Esophagus squamous epithelium (tissue), 5 donors: ENCODE results near the gene MID1. TPM values are rescaled to one million over a fixed set of nuclear protein-coding genes. Genes with fewer than 3 reads are reported as not detected.

Source experiments
- DNase-seq: peaks from one replicate; lab custom pipeline; 2025; lab: John Stamatoyannopoulos, UW
- H3K27ac ChIP-seq, 4 donors: fragments of 200-600 bp; sonication (generic); one replicate each; pipeline ENCODE4 v1.5.1; 2016 to 2019; ENCODE audit warnings: mild to moderate bottlenecking in 1 of 4
- H3K27me3 ChIP-seq, 4 donors: fragments of 200-600 bp; sonication (generic); 1 replicate in 3 of 4; 2 replicates in 1 of 4; pipeline versions ENCODE4 v1.5.1 to v1.6.0; 2017 to 2021; ENCODE audit warnings: antibody characterized with exemption in 1 of 4
- H3K36me3 ChIP-seq, 3 donors: fragments of 200-600 bp; sonication (generic); one replicate each; pipeline ENCODE4 v1.5.1; 2016 to 2019
- H3K4me1 ChIP-seq, 3 donors: fragments of 200-600 bp; sonication (generic); one replicate each; pipeline ENCODE4 v1.5.1; 2017 to 2019
- H3K4me3 ChIP-seq, 4 donors: fragments of 200-600 bp; sonication (generic); 1 replicate in 3 of 4; 2 replicates in 1 of 4; pipeline ENCODE4 v1.5.1; 2016 to 2019; ENCODE audit warnings: mild to moderate bottlenecking in 2 of 4, moderate library complexity in 1 of 4
- H3K9me3 ChIP-seq, 3 donors: fragments of 200-600 bp; sonication (generic); one replicate each; pipeline ENCODE4 v1.5.1; 2016 to 2019
- POLR2A ChIP-seq, 4 donors: fragments of 450-650 bp; IDR thresholded peaks; one replicate each; pipeline ENCODE4 v1.6.1; 2017; ENCODE audit warnings: antibody characterized with exemption in 4 of 4, mild to moderate bottlenecking in 4 of 4, moderate library complexity in 3 of 4
- WGBS, 2 donors: methylation state at CpG; one replicate each; pipeline ENCODE4 v1.1.5; 2018; 5-methylcytosine and 5-hydroxymethylcytosine counted together
- intact Hi-C: fragments of 100-400 bp; cut with DNase I; formaldehyde crosslinking; loops from one replicate; pipeline ENCODE4 v1.15.0; 2022
- total RNA-seq, 4 donors: library from RNA; depleted of rRNA; stranded (reverse); fragments of >200 nt; gene quantifications; one replicate each; pipeline ENCODE4 v1.1.0, GENCODE V29; 2016
- TF ChIP-seq, protein P1 (sequence below), 6 experiments: fragments of 450-650 bp in 4 of 6; fragments of 200-600 bp in 2 of 6; sonication (generic) in 2 of 6; IDR thresholded peaks; one replicate each; pipeline ENCODE4 v1.5.1; 2016 to 2019; ENCODE audit warnings: antibody characterized with exemption in 6 of 6, mild to moderate bottlenecking in 4 of 6, moderate library complexity in 4 of 6
- donor health status: DM: yes; HTN: yes; CAD: no.

MID1 gene
- total RNA-seq, 4 donors from 2014 or later: 9.9 to 18.5 (median 14.7) TPM

DNA sequence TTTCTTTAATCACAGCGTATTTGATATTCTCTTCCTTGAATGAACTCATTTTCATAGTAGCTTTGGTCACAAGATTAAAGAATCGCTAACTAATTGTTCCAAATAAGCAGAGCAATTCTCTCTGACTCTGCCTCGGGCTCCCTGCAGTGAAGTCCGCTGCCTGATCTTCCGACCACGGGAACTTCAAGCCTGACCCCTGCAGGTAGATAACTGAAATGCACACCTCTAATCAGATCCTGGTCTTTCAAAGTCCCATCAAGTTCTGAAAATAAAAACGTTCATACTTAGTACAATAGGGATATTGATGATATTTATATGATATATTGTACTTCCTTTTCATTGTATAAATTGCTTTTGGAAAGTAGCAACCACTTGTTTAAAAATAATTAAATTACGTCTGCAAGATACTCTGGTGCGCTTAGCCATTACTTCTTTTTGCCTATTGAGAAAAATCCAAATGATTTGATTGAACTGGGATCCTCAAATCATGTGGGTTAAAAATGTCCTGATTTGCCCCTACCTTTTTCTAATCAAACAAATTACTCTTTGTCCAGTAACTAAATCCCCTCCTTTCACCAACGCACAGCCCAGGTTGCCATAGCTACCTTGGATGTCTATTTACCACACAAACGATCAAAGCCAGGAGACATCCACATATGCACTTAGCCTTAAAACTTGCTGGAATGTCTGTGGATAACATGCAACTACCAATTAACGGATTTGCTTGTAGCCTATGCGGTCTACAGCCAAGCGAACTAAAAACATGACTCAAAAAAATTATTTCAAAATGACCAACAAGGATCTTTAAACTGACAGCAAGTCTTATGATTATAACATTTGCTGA, 4.2 kb downstream of the MID1 start:
- DNase-seq: no peak
- no peaks in the 10 kb centered on the region for H3K27me3 ChIP-seq
- no peaks in the 10 kb centered on the region for H3K36me3 ChIP-seq
- no peak for TF ChIP-seq POLR2A (IDR thresholded peaks at IDR 0.05)
- TF ChIP-seq, protein P1, sequence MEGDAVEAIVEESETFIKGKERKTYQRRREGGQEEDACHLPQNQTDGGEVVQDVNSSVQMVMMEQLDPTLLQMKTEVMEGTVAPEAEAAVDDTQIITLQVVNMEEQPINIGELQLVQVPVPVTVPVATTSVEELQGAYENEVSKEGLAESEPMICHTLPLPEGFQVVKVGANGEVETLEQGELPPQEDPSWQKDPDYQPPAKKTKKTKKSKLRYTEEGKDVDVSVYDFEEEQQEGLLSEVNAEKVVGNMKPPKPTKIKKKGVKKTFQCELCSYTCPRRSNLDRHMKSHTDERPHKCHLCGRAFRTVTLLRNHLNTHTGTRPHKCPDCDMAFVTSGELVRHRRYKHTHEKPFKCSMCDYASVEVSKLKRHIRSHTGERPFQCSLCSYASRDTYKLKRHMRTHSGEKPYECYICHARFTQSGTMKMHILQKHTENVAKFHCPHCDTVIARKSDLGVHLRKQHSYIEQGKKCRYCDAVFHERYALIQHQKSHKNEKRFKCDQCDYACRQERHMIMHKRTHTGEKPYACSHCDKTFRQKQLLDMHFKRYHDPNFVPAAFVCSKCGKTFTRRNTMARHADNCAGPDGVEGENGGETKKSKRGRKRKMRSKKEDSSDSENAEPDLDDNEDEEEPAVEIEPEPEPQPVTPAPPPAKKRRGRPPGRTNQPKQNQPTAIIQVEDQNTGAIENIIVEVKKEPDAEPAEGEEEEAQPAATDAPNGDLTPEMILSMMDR (IDR thresholded peaks at IDR 0.05): peak in 5 of 6 experiments; percentile 58 to 69 (median 64)
- H3K4me3 ChIP-seq: peak overlapping the region in 1 of 4 donors; percentile 11
- WGBS, 2 donors: 23 to 27% methylated on average over 12 to 14 of the region's 14 CpGs
- peaks cover 0 to 69% (median 2%) of the 10 kb centered on the region in 3 donors for H3K4me1 ChIP-seq
- H3K27ac ChIP-seq: peak overlapping the region in 3 of 4 donors; percentile 5 to 85 (median 21)
- H3K9me3 ChIP-seq: no peaks in the 10 kb centered on the region
- intact Hi-C loops: no loop called here

- no peaks in the 10 kb centered on the region for H3K9me3 ChIP-seq
- no peak for DNase-seq
- no peaks in the 10 kb centered on the region for H3K36me3 ChIP-seq
- intact Hi-C loops: no loop called here
- H3K27ac ChIP-seq: peak overlapping the region in 3 of 4 donors; percentile 14 to 52 (median 48)
- TF ChIP-seq, protein P1 (IDR thresholded peaks at IDR 0.05): no peak
- no peak for TF ChIP-seq POLR2A (IDR thresholded peaks at IDR 0.05)
- WGBS, 2 donors: 23 to 41% methylated on average over 4 of the region's 4 CpGs
- H3K4me3 ChIP-seq: no peak overlapping the region
- H3K4me1 ChIP-seq: peaks cover 0 to 65% (median 4%) of the 10 kb centered on the region in 3 donors
- H3K27me3 ChIP-seq: no peaks in the 10 kb centered on the region
Measured at GRCh38 chrX:10612215-10612614, 8.2 kb downstream of the MID1 start.

GRCh38 chrX:10611441-10612090, 8.8 kb downstream of the MID1 start:
- H3K36me3 ChIP-seq: no peaks in the 10 kb centered on the region
- no peaks in the 10 kb centered on the region for H3K9me3 ChIP-seq
- peak overlapping the region in 3 of 4 donors; percentile 14 to 52 (median 48) for H3K27ac ChIP-seq
- WGBS, 2 donors: 27 to 41% methylated on average over 4 of the region's 4 CpGs
- peaks cover 0 to 59% (median 4%) of the 10 kb centered on the region in 3 donors for H3K4me1 ChIP-seq
- no peak for TF ChIP-seq POLR2A (IDR thresholded peaks at IDR 0.05)
- TF ChIP-seq, protein P1 (IDR thresholded peaks at IDR 0.05): no peak
- H3K27me3 ChIP-seq: no peaks in the 10 kb centered on the region
- intact Hi-C loops: no loop called here
- DNase-seq: no peak
- no peak overlapping the region for H3K4me3 ChIP-seq

GRCh38 chrX:10608099-10608498, 12.3 kb downstream of the MID1 start:
- intact Hi-C loops: no loop called here
- Histone ChIP-seq H3K36me3 (no peaks in the 10 kb centered on the region), H3K27ac (no peak overlapping the region), H3K4me3 (no peak overlapping the region), H3K9me3 (no peaks in the 10 kb centered on the region), H3K4me1 (peaks cover 0 to 51% (median 4%) of the 10 kb centered on the region in 3 donors), H3K27me3 (no peaks in the 10 kb centered on the region)
- 41 to 42% methylated on average over 3 of the region's 3 CpGs for WGBS, 2 donors
- DNase-seq: no peak
- TF ChIP-seq, protein P1 (IDR thresholded peaks at IDR 0.05): no peak

- Histone ChIP-seq H3K4me3 (no peak overlapping the region), H3K27ac (no peak overlapping the region), H3K36me3 (no peaks in the 10 kb centered on the region), H3K4me1 (peaks cover 0 to 46% (median 4%) of the 10 kb centered on the region in 3 donors), H3K9me3 (no peaks in the 10 kb centered on the region), H3K27me3 (no peaks in the 10 kb centered on the region)
- intact Hi-C loops: no loop called here
- TF ChIP-seq POLR2A (IDR thresholded peaks at IDR 0.05): no peak
- TF ChIP-seq, protein P1 (IDR thresholded peaks at IDR 0.05): no peak
- WGBS, 2 donors: 70% methylated on average over 2 of the region's 2 CpGs; no CpG with 5 or more reads in 1 of the 2 donors
- DNase-seq: no peak
Measured at GRCh38 chrX:10607233-10607632, 13.2 kb downstream of the MID1 start.
